HG03025 (cell line): ENCODE results near the gene IGDCC3.
A peak's percentile ranks its signal among the peaks of the same experiment; 100 is the strongest.

Experiments used
- ATAC-seq: cut with Tn5 transposase; IDR thresholded peaks from one replicate; pipeline ENCODE4 v1.9.1; 2021; ENCODE audit warnings: mild to moderate bottlenecking, moderate library complexity; ENCODE audit not compliant: unreplicated experiment, low FRiP score

Gene IGDCC3

DNA sequence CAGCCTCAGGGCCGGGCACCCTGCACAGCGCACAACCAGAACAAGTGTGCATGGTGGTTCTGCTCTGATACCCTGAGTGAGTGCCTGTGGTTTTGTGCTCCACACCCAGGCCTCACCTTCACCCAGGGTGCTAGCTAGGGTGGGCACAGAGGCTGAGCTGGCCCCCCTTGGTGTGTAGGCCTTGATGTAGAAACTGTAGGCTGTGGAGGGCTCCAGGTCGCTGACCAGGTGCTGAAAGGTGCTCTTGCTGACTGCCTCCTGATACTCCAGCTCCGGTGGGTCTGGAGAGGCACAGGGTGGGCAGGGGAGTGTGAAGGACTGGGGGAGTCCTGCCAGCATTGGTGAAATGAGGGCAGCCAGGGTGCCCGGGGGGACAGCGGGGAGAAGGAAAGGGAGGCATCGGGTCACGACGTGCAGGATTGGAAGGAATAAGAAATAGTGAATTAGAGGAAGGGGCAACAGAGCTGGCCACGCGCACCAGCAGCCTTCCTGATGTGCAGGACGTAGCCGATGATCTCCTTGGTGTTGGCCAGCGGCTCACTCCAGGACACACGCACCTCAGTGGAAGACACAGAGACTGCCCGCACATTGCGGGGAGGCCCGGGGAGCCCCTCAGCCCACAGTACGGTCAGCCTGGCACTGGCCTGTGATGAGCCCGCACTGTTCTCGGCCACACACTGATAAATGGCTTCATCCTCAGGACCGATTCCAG, 46.7 kb downstream of the IGDCC3 start:
- ATAC-seq: no peak

DNA sequence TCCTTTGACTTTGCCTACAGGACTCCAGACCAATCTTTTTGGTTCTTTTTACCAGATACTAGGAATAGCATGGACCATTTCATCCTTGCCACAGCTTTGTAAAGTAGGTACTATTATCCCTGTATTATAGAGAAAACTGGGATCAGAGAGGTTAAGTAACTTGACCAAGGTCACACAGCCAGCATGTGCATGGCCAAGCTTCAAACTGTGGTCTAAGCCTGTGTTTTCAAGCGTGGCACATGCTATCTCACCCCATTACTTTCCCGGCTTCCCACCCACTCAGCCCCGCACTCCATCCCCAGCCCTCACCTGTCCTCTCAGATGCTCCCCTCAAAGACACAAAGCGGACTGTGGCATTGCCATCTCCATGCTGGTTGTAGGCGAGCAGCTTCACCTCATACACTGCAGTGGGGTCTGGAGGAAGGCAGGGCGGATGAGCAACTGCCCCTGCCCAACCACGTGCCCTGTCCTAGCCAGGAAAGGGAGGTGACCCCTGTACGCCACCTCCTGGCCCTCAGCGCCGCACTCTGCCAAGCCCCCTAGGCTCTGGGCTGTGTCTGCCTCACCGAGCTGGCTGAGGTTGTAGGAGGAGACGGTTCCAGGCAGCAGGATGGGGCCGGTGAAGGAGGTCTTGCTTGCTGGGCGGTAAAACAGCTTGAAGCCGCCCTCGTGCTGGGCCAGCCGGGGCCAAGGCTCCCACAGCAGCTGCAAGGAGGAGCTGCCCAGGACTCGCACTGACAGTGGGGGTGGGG, 47.6 kb downstream of the IGDCC3 start:
- no peak for ATAC-seq

DNA sequence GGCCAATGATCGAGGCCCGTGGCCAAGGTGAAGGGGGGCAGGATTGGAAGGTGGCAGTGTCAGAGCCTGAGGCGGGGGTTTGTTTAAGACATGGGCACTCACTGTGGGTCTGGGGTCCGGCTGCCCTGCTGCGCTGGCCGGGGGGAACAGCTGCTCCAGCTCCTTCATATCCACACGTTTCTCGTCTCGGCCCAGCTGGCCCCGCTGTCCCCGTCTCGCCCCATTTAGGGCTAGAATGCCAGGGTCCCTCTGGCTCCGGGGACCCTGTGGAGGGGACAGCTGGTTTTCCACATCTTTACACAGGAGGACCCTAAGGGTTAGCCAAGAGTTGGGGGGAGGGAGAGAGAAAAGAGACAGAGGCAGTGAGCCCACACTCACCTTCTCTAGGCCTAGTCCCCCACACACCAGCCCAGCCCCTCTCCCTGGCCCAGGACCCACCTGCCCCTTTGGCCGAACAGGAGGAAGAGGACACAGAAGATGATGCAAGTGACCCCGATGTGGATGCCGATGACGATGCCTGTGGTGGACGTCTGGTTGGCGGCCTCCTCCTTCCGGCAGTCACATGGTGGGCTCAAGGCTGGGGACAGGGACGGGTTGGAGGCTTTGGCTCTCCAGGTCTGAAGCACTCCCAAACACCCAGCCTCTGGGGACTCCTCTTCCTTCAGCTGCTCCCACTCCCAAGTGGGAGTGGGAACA, 48.4 kb downstream of the IGDCC3 start:
- no peak for ATAC-seq

DNA sequence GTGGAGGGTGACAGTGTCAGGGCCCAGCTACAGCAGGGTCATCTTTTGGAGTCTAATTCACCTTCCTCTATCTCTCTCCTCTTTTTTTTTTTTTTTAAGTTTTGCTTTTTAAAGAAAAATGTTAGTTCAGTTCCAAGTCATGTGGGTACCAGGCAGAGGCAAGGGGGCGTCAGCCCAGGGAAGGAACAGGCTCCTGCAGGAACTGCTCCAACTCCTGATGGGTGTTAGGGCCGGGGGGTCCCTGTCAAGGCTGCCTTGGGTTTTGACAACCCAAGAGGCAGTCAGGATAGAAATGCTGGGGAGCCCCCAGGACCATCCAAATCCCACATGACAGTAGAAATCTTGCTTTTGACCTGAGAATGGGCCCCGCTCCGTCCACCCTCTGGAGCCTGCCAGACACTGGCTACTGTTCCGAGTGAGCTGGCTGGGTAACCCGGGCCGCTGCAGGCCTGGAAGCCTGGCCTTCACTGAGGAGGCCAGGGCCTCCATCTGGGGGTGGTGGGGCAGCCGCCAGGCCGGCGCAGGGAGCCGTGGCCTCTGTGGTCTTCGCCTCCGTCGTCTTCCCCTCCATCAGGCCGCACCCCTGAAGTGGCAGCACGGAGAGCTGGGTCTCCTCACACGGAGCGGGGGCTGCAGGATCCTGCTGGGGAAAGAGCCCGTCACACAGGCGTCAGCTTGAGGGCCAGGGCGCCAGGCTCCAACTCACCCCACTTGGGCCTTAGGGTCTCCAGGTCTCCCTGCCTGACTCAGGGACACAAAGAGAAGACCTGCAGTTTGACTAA, 49.1 kb downstream of the IGDCC3 start:
- ATAC-seq: no peak

DNA sequence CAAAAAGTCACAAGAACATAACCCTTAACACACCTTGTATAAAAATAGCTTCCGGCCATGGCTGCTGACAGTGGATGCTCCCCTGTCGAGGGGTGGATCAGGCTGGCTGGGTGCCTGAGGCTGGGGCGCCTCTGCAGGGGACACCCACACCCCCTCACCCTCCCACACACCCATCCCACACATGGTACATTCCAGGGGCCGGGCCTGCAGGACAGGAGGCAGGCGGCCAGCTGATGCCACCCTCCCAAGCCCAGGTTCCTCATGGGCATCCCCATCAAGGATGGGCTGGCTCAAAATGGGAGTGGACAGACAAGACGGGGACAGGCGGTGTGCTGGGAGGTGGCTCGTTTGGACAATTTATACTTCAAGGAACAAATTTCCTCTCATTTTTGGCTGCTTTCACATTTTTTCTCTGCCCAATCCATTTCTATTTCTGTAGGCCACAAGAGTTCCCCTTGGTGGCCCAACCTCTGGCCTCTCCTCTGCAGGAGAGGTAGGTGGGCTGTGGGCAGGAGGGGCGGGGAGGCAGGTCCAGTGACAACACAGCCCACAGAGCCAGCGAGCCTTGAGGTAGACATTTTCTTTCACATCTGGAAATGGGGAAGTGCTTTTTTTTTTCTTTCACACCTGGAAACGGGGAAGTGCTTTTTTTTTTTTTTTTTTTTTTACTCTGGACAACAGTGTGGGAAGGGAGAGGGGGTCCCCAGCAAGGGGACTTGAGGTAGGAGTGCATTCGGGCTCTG, 50.0 kb downstream of the IGDCC3 start:
- ATAC-seq: no peak

DNA sequence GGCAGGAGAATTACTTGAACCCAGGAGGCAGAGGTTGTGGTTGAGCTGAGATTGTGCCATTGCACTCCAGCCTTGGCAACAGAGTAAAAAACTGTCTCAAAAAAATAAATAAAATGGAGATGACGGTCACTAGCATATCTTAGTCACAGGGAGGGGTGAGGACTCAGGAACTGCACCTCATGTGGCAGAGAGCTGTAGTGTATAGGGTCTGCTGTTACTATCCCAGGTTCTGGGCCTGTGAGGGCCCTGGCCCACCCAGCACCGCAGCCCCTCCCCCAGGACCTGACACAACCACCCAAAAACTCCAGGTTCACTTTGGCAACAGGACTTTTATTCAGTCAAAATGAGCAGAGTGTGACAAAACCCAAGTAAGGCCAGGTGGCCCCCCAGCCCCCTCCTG, 51.0 kb downstream of the IGDCC3 start:
- no peak for ATAC-seq

DNA sequence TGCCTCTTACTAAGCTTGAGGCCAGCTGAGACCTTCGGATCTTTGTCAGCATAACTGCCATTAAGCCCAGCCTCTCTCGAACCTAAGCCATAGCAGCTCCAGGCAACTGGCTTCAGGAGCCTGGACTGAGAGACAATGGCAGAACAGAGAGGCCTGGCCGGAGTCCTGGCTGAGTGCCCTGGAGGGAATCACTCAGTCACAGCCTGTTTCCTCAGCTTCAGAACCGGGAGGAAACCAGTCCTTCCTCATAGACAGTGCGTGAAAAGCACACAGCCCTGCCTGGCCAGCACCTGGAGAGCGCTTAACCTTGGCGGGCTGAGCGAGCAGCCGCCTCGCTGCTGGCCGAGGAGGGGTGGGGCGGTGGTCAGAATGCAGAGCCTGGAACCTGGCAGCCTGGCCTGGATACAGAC, 51.7 kb downstream of the IGDCC3 start:
- no peak for ATAC-seq

DNA sequence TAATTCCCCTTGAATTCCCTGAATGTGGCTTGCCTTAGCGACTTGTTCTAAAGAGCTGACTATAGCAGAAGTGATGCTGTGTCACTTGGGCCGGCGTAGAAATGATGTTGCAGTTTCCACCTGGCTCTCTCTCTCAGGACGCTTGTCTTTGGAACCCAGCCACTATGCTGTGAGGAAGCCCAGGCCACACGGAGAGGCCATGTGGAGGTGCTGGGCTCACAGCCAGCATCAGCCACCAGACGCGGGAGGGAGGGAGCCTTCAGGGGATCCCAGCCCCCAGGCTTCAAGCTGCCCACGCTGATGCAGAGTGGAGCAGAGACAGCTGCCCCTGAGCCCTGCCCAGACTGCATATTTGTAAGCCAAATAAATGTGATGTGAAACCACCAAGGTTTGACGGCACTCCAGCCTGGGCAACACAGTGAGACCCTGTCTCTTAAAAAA, 54.7 kb downstream of the IGDCC3 start:
- no peak for ATAC-seq

DNA sequence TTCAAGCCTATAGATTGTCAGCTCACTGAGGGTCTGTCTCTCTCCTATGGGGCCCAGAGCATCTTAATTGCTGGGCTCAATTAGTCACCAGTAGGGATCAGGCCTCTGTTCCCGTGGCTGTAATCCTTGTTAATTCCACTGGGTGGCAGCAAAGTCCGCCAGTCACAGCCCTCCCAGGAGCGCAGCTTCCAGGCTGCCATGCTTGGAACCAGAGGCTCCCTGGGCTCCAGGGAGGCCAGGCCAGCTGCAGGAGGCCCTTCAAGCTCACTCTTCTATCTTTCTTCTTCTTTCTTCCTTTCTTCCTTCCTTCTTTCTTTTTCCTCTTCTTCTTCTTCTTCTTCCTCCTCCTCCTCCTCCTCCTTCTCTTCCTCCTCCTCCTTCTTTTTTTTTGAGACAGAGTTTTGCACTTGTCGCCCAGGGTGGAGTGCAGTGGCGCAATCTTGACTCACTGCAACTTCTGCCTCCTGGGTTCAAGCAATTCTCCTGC, 58.9 kb downstream of the IGDCC3 start:
- ATAC-seq: no peak

DNA sequence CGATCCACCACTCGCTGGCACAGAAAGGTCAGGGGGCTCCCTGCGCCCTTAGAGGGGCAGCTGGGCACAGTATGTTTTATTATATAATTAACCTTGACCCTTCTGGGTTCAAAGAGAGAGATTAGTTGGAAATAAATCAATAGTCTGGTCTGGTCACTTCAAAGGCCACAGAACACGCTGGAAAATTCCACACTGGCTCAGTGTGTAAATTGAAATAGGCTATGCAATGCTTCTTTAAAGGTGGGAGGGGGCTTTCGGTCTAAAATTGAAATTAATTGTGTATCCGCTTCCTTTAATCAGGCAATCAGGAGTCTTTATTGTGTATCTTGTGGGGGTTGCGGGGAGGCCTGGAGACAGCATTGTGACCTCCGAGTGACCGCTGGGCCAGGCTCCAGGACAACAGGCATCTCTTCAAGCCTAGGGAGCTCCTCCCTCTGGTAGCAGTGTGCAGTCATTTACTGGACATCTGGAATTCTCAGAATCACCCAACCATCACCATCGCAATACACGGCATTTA, 65.3 kb downstream of the IGDCC3 start:
- ATAC-seq: no peak

DNA sequence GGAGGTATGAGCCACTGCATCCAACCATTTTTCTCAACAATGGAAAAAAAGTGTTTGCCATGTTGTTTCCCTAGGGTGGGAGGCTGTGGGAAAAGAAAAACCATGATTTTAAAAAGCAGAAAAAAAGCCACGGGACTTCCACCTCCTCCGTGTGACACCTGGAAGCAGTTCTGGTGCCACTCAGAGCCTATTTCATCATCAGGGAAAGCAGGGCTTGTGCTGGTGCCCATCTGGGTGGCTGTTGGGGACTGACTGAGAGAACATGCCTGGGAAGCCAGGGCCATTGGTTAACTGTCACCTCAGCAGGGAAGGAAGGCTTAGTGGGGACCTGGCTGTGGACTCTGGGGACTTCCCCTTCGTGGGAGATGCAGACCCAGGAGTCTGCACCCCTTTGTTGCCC, 66.0 kb downstream of the IGDCC3 start:
- ATAC-seq: no peak

DNA sequence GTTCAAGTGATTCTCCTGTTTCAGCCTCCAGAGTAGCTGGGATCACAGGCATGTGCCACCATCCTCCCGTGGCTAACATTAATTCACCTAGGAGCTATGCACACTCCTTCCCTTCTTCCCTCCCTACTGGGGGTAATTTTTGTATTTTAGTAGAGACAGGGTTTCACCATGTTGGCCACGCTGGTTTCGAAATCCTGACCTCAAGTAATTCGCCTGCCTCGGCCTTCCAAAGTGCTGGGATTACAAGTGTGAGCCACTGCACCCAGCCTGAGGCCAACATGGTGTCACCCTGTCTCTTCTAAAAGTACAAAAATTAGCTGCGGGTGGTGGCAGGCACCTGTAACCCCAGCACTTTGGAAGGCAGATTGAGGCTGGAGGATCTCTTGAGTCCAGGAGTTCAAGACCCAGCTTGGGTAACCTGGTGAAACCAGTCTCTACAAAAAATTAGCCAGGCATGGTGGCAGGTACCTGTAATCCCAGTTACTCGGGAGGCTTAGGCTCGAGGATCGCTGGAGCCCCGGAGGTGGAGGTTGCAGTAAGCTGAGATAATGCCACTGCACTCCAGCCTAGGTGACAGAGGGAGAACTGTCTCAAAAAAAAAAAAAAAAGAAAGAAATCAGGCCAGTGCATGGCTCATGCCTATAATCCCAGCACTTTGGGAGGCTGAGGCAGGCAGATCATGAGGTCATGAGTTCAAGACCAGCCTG, 67.2 kb downstream of the IGDCC3 start:
- ATAC-seq: no peak

DNA sequence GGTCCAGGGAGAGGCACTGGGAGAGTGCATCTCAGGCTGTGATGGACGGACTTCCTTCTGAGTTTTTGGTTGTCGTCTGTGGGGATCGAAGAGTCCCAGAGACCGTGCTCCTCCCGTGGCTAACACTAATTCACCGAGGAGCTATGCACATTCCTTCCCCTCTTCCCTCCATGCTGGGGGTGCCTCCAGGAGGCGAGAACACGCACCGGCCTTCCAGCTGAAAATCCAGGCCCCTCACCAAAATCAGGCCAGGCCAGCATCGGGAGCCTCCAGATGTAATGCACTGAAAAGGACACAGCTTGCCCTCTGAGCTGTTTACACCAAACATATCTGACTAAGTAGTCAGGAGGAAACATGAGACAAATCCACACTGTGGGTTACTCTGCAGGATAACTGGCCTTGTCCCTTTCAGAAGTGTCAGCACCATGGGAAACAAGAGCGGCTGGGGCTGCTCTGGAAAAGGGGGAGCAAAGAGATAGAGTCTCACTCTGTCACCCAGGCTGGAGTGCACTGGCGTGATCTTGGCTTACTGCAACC, 67.9 kb downstream of the IGDCC3 start:
- ATAC-seq: no peak

DNA sequence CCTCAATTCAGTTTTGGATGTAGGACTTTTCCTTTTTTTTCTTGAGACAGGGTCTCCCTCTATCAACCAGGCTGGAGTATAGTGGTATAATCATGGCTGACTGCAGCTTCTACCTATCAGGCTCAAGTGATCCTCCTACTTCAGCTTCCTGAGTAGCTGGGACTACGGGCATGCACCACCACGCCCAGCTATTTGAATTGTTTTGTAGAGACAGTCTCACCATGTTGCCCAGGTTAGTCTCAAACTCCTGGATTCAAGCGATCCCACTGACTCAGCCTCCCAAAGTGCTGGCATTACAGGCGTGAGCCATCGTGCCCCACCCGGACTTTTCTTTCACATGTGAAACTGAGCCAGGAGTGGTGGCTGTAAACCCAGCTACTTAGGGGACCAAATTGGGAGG, 69.8 kb downstream of the IGDCC3 start:
- ATAC-seq: no peak

DNA sequence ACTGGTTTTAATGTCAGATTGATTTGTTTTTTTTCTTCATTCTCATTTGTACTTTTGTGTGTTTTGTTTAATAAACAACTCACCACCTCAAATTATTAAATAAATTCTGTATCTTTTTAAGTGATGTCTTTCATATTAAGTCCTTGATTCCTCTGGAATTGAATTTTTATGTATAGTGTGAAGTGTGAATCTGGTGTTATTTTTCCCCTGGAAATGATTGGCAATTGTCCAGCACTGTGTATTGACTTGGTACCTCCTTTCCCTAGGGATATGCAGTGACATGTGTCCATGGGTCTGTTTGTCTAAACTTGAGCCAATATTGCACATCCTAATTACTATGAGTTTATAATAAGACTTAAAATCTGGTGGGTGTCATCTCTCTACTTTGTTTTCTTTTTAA, 71.3 kb downstream of the IGDCC3 start:
- ATAC-seq: no peak

DNA sequence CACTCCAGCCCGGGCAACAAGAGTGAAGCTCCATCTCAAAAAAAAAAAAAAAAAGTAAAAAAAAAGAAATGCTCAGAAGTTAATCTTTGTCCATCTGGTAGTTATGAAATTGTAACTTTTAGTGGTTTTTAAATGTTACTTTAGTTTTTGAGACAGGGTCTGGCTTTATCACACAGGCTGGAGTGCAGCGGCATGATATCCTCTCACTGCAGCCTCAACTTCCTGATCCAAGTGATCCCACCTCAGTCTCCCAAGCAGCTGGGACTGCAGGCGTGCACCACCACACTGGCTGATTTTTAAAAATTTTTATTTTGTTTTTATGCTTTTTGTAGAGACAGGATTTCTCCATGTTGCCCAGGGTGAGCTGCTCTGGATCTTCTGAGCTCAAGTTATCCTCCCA, 72.0 kb downstream of the IGDCC3 start:
- ATAC-seq: no peak

DNA sequence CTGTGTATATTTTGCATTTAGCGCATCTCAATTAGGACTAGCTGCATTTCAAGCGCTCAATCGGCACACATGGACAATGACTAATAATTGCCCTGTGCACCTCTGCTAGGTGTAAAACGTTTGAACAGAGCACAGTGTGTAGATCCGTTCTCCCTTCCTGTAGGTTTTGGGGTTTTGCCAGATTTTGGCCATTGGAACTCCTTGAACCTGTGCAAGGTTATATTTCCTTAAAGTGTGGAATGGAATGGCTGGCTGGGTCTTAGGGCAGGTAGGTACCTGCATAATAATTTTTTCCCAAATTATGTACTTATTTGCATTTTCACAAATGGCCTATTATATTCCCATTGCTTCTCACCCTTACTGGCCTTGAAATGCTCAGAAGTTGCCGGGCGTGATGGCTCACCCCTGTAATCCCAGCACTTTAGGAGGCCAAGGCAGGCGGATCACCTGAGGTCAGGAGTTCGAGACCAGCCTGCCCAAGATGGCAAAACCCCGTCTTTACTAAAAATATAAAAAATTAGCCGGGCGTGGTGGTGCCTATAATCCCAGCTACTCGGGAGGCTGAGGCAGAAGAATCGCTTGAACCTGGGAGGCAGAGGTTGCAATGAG, 72.5 kb downstream of the IGDCC3 start:
- peak; percentile 25 for ATAC-seq

DNA sequence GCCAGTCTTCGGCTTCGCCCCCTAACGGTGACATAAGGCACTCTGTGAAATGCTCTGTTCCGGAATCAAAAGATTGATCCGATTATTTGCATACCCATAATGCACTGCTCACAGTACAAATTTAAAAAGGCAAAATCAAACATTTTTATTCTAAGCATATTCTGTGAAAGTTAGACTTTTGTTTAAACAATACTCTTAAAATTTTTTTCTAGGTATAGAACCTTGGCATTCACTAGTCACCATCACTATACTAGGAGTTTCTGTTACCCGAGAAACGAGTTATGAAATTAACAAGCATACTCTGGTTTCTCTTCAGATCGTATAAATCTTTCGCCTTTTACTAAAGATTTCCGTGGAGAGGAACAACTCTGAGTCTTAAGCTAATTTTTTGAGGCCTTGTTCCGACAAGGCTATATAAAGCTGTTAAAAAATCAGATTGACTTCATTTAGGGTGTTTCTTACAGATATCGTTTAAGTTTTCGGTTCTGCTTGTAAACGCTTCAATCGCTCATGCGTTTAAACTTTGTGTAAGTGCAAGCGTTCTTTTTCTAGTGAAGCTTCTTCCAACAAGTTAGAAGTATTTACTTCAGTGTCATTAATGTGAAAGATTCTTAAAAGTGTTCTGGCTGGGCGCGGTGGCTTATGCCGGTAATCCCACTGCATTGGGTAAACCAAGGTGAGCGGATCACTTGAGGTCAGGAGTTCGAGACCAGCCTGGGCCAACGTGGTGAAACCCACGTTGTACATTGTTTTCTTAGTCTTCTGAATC, 73.2 kb downstream of the IGDCC3 start, which contains the start of gene RNU5B-1:
Gene RNU5B-1 (plus strand): TSS at position 297 of the 769 bp plus-strand sequence.
- peak; percentile 49 for ATAC-seq
